Nephron progenitor cell (in vitro differentiated cells): ENCODE results near the gene WFDC5.

Experiments used
- DNase-seq: peaks from one replicate; pipeline ENCODE4 v3.0.0; 2021
- H3K27ac Mint-ChIP-seq: 2 replicates; pipeline ENCODE4 v1.8.0; 2021; ENCODE audit warnings: mild to moderate bottlenecking, moderate library complexity, mixed read lengths
- H3K27me3 Mint-ChIP-seq: 2 replicates; pipeline ENCODE4 v1.8.0; 2021; ENCODE audit warnings: mild to moderate bottlenecking, low read depth, mixed read lengths; ENCODE audit not compliant: poor library complexity
- H3K36me3 Mint-ChIP-seq: 2 replicates; pipeline ENCODE4 v1.8.0; 2021; ENCODE audit warnings: low read depth, mixed read lengths
- H3K4me1 Mint-ChIP-seq: 2 replicates; pipeline ENCODE4 v1.8.0; 2021; ENCODE audit warnings: mixed read lengths
- H3K4me3 Mint-ChIP-seq: 2 replicates; pipeline ENCODE4 v1.8.0; 2021; ENCODE audit warnings: mild to moderate bottlenecking, moderate library complexity, mixed read lengths
- H3K9me3 Mint-ChIP-seq: 2 replicates; pipeline ENCODE4 v1.8.0; 2021; ENCODE audit warnings: mild to moderate bottlenecking, moderate library complexity, mixed read lengths
- CTCF ChIP-seq: fragments of 200-600 bp; sonication (generic); IDR thresholded peaks from 2 replicates; pipeline ENCODE4 v1.5.0; 2021; ENCODE audit warnings: antibody characterized with exemption

The WFDC5 gene

GRCh38 chr20:45098103-45098773 is 16.7 kb downstream of the WFDC5 start:
- peak; percentile 68 for DNase-seq
- Mint-ChIP-seq H3K4me3 (peak overlapping the region; percentile 47), H3K27me3 (peaks cover 84% of the 10 kb centered on the region), H3K36me3 (no peaks in the 10 kb centered on the region), H3K9me3 (peaks cover 4% of the 10 kb centered on the region), H3K4me1 (no peaks in the 10 kb centered on the region), H3K27ac (no peak overlapping the region)
- TF ChIP-seq CTCF = no peak

GRCh38 chr20:45097485-45098102 is 17.4 kb downstream of the WFDC5 start:
- H3K36me3 Mint-ChIP-seq = no peaks in the 10 kb centered on the region
- no peak overlapping the region for H3K27ac Mint-ChIP-seq
- peak overlapping the region; percentile 57 for H3K4me3 Mint-ChIP-seq
- no peaks in the 10 kb centered on the region for H3K4me1 Mint-ChIP-seq
- TF ChIP-seq CTCF = no peak
- peaks cover 4% of the 10 kb centered on the region for H3K9me3 Mint-ChIP-seq
- DNase-seq = no peak
- peaks cover 78% of the 10 kb centered on the region for H3K27me3 Mint-ChIP-seq

- Mint-ChIP-seq H3K4me1 (no peaks in the 10 kb centered on the region), H3K4me3 (no peak overlapping the region), H3K27ac (no peak overlapping the region), H3K27me3 (peaks cover 71% of the 10 kb centered on the region), H3K9me3 (peaks cover 4% of the 10 kb centered on the region), H3K36me3 (no peaks in the 10 kb centered on the region)
- no peak for TF ChIP-seq CTCF
- no peak for DNase-seq
These were observed 18.2 kb downstream of the WFDC5 start for GRCh38 chr20:45096781-45097180.

- H3K27me3 Mint-ChIP-seq = peaks cover 61% of the 10 kb centered on the region
- peaks cover 4% of the 10 kb centered on the region for H3K9me3 Mint-ChIP-seq
- TF ChIP-seq CTCF = peak; percentile 76
- no peak overlapping the region for H3K27ac Mint-ChIP-seq
- H3K4me3 Mint-ChIP-seq = no peak overlapping the region
- no peaks in the 10 kb centered on the region for H3K4me1 Mint-ChIP-seq
- no peaks in the 10 kb centered on the region for H3K36me3 Mint-ChIP-seq
- peak; percentile 60 for DNase-seq
These were observed 19.2 kb downstream of the WFDC5 start for GRCh38 chr20:45095805-45096238.

- no peak overlapping the region for H3K27ac Mint-ChIP-seq
- H3K36me3 Mint-ChIP-seq = no peaks in the 10 kb centered on the region
- H3K9me3 Mint-ChIP-seq = peaks cover 4% of the 10 kb centered on the region
- no peak overlapping the region for H3K4me3 Mint-ChIP-seq
- DNase-seq = no peak
- peaks cover 53% of the 10 kb centered on the region for H3K27me3 Mint-ChIP-seq
- TF ChIP-seq CTCF = no peak
- H3K4me1 Mint-ChIP-seq = no peaks in the 10 kb centered on the region
These were observed 20.0 kb downstream of the WFDC5 start for GRCh38 chr20:45094864-45095574.
